H1 (cell line): ENCODE measurements around the gene GEMIN7. TPM values are rescaled to one million over a fixed set of nuclear protein-coding genes. Genes with fewer than 3 reads are reported as not detected.

Source experiments
- NANOG ChIP-seq: IDR thresholded peaks from 2 replicates; pipeline ENCODE4 v1.6.1; 2011; ENCODE audit warnings: low read length, low read depth, mild to moderate bottlenecking, inconsistent platforms; ENCODE audit not compliant: insufficient read depth, poor library complexity, severe bottlenecking
- RFX5 ChIP-seq: IDR thresholded peaks from 2 replicates; pipeline ENCODE4 v1.6.1; 2011; ENCODE audit warnings: low read depth, low read length, improper control_type of control experiment, borderline replicate concordance
- SAP30 ChIP-seq: fragments of 300-600 bp; sonication (generic); IDR thresholded peaks from 2 replicates; pipeline ENCODE4 v1.7.1; 2012; ENCODE audit warnings: low read length, moderate library complexity, mild to moderate bottlenecking, inconsistent platforms; ENCODE audit not compliant: insufficient read depth, insufficient replicate concordance
- SIX5 ChIP-seq: IDR thresholded peaks from 2 replicates; pipeline ENCODE4 v1.6.1; 2011; ENCODE audit warnings: mild to moderate bottlenecking, low read depth, low read length
- SUZ12 ChIP-seq: fragments of 200-600 bp; sonication (generic); IDR thresholded peaks from 2 replicates; pipeline ENCODE4 v1.6.1; 2012; ENCODE audit warnings: mild to moderate bottlenecking, inconsistent platforms, low read length, moderate library complexity, mixed read lengths
- ZNF274 ChIP-seq: IDR thresholded peaks from 2 replicates; pipeline ENCODE4 v1.7.0; 2012; ENCODE audit warnings: low read length, borderline replicate concordance; ENCODE audit errors: extremely low read depth
- polyA plus RNA-seq, 7 experiments: library from polyadenylated mRNA; depleted of rRNA in 3 of 7; stranded (reverse) in 5 of 7; unstranded in 2 of 7; fragments of >200 nt in 5 of 7; fragments of 200-250 nt in 2 of 7; gene quantifications; 1 replicate in 5 of 7; 2 replicates in 1 of 7; 4 replicates in 1 of 7; pipeline versions ENCODE4 v1.2.1 to v1.2.3, GENCODE V29; 2011 to 2013; ENCODE audit warnings: missing spikeins in 2 of 7, mixed read lengths in 2 of 7
- total RNA-seq: library from RNA; stranded (reverse); fragmentation: NEBNext Ultra II Directional; extraction: Animal tissue kit (Norgen Biotek cat#: 25700); gene quantifications from 2 replicates; pipeline ENCODE4 v1.2.1, GENCODE V29; 2021

GEMIN7 gene
- total and polyA plus RNA-seq, 2 of the 8 experiments (the other 6 are each of a cell fraction or from before 2014, with no cell fraction given): 48.0 to 91.6 TPM

- TF ChIP-seq SIX5 (no peak), SAP30 (no peak), RFX5 (no peak), ZNF274 (no peak), NANOG (no peak), SUZ12 (no peak)
Observed at GRCh38 chr19:45040059-45040771, 38.8 kb upstream of the GEMIN7 start (continued).
